MM.1S (cell line): ENCODE data around the gene INTS11.
A peak's percentile ranks its signal among the peaks of the same experiment; 100 is the strongest.

Source experiments
- DNase-seq: peaks from one replicate; pipeline ENCODE4 v3.0.0-alpha.2; 2015
- H2AFZ ChIP-seq: fragments of 300-600 bp; sonication (generic); 2 replicates; pipeline ENCODE4 v1.6.0; 2016; ENCODE audit warnings: antibody characterized with exemption, low read length
- H3F3A ChIP-seq: fragments of 300-600 bp; sonication (generic); 2 replicates; pipeline ENCODE4 v1.6.1; 2016; ENCODE audit warnings: mild to moderate bottlenecking, antibody characterized with exemption, low read length, moderate library complexity, mixed read lengths; ENCODE audit not compliant: insufficient read depth
- H3K27ac ChIP-seq: fragments of 300-600 bp; sonication (generic); 2 replicates; pipeline ENCODE4 v1.5.1; 2016; ENCODE audit warnings: mild to moderate bottlenecking, low read length
- H3K27me3 ChIP-seq: fragments of 300-600 bp; sonication (generic); replicated peaks from 2 replicates; pipeline ENCODE4 v1.6.0; 2016; ENCODE audit warnings: low read length; ENCODE audit not compliant: insufficient read depth
- H3K36me3 ChIP-seq: fragments of 300-600 bp; sonication (generic); replicated peaks from 2 replicates; pipeline ENCODE4 v1.6.1; 2016; ENCODE audit warnings: mild to moderate bottlenecking, low read length, mixed read lengths; ENCODE audit not compliant: insufficient read depth
- H3K4me1 ChIP-seq: fragments of 300-600 bp; sonication (generic); 2 replicates; pipeline ENCODE4 v1.6.1; 2016; ENCODE audit warnings: low read length, mixed read lengths
- H3K4me2 ChIP-seq: fragments of 300-600 bp; sonication (generic); 2 replicates; pipeline ENCODE4 v1.6.0; 2016; ENCODE audit warnings: low read depth, low read length
- H3K4me3 ChIP-seq: fragments of 300-600 bp; sonication (generic); 2 replicates; pipeline ENCODE4 v1.5.1; 2016; ENCODE audit warnings: low read length, mixed read lengths
- H3K79me2 ChIP-seq: fragments of 300-600 bp; sonication (generic); 2 replicates; pipeline ENCODE4 v1.6.1; 2016; ENCODE audit warnings: mixed run types, low read length, mixed read lengths
- H3K9ac ChIP-seq: fragments of 300-600 bp; sonication (generic); 2 replicates; pipeline ENCODE4 v1.6.1; 2016; ENCODE audit warnings: low read length, mixed read lengths
- H3K9me2 ChIP-seq: fragments of 300-600 bp; sonication (generic); replicated peaks from 2 replicates; pipeline ENCODE4 v1.6.1; 2016; ENCODE audit warnings: mild to moderate bottlenecking, low read length, mixed read lengths; ENCODE audit not compliant: insufficient read depth
- H3K9me3 ChIP-seq: fragments of 300-600 bp; sonication (generic); replicated peaks from 2 replicates; pipeline ENCODE4 v1.6.1; 2016; ENCODE audit warnings: mild to moderate bottlenecking, low read length, mixed read lengths; ENCODE audit not compliant: insufficient read depth
- H4K20me1 ChIP-seq: fragments of 300-600 bp; sonication (generic); 2 replicates; pipeline ENCODE4 v1.6.1; 2016; ENCODE audit warnings: mild to moderate bottlenecking, low read length, moderate library complexity, mixed read lengths; ENCODE audit not compliant: insufficient read depth
- CTCF ChIP-seq: fragments of 300-600 bp; sonication (generic); IDR thresholded peaks from 2 replicates; pipeline ENCODE4 v1.5.1; 2016; ENCODE audit warnings: antibody characterized with exemption, low read length, mixed read lengths
- EZH2 ChIP-seq: fragments of 300-600 bp; sonication (generic); optimal IDR thresholded peaks from 2 replicates; pipeline ENCODE3; 2017; ENCODE audit warnings: low read depth, mild to moderate bottlenecking, antibody characterized with exemption, low read length, mixed read lengths
- EZH2phosphoT487 ChIP-seq: fragments of 300-600 bp; sonication (generic); IDR thresholded peaks from 2 replicates; pipeline ENCODE4 v1.6.1; 2018; ENCODE audit warnings: antibody characterized with exemption, low read length

INTS11 gene

DNA sequence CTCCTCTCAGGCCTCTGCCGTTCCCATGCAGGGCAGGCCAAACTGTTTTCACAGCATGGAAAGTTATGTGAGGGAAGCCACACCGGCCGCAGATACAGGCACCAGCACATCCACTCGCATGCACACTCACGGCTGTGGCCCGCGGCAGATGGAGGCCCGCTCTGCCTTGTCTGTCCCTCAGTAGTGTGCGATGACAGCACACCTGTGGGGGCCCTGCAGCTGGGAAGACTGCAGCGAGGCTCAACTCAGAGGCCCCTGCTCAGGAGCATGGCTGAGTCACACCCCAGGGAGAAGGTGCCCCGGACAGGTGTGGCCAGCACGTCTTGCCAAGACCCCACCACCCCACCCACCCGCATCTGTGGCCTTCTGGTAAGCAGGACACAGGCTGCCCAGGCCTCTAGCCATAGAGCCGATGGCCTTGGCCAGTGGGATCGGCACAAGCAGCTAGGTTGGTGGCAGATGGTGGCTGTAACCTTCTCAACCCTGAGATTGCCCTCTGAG, 49.5 kb downstream of the INTS11 start:
- TF ChIP-seq EZH2phosphoT487 (no peak), CTCF (no peak), EZH2 (no peak)
- H3K27ac ChIP-seq, result no peak overlapping the region
- peak overlapping the region; percentile 100; the same call in 1 of the 2 replicates for H3K4me2 ChIP-seq

GRCh38 chr1:1274299-1274930, 50.0 kb downstream of the INTS11 start:
- H2AFZ ChIP-seq, result peak overlapping the region; percentile 92

More for the DNA sequence above, 49.5 kb downstream of the INTS11 start:
- DNase-seq, result no peak
- Histone ChIP-seq H3F3A (no peaks in the 10 kb centered on the region), H3K4me1 (peaks cover 10% of the 10 kb centered on the region), H3K4me3 (no peak overlapping the region), H3K9me3 (no peaks in the 10 kb centered on the region), H4K20me1 (no peaks in the 10 kb centered on the region; the same call in 1 of the 2 replicates), H2AFZ (no peak overlapping the region), H3K9ac (no peak overlapping the region), H3K79me2 (peaks cover 34% of the 10 kb centered on the region), H3K36me3 (no peaks in the 10 kb centered on the region), H3K27me3 (peaks cover 4% of the 10 kb centered on the region), H3K9me2 (no peaks in the 10 kb centered on the region)

DNA sequence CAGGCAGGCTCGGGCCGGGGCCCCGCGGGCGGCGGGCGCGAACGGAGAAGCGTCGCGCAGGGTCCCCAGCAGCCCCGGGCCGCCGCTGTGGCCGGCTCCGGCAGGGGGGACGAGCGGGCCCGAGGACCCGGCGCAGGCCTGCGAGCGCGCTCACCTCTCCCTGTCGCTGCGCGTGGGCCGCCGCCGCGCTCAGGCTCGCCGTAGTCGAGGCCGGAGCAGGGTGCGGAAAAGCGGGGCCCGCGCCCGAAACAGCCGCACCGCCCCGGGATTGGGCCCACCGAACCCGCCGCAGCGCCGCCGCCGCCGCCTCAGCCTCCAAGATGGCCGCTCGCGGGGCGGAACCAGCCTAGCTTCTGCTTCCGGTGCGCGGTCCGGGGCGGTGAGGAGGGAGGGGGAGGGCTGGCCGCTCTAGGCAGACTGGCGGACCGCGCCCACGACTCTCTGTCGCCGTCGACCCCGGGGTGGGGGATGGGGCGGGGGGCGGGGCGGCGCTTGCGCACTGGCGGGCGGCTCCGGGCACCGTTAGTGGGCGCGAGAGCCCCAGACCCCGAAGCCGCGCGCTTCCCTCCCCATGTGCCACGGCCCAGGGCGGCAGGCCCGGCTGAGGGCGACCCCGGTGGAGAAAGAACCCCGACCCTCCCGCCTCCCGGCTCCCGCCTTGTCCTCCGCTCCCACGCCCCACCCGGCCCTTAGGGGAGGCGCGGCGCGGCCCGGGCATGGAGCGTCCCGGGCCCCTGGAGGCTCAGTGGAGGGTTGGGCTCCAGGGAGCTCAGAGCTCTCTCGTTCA, 50.8 kb downstream of the INTS11 start, which contains the start of gene UBE2J2:
Gene UBE2J2 (minus strand): TSS at position 343 of the 787 bp plus-strand sequence. CDS start 5,862 bp downstream, outside the sequence.
- Histone ChIP-seq H3K27ac (no peak within 1 kb of the TSS), H3K27me3 (no peaks in the 10 kb centered on the region; the same call in 1 of the 2 replicates), H3K4me3 (peak within 1 kb of the TSS; percentile 97), H3K4me1 (peaks cover 10% of the 10 kb centered on the region), H3K9me2 (no peaks in the 10 kb centered on the region), H3K4me2 (peak within 1 kb of the TSS; percentile 100), H4K20me1 (no peaks in the 10 kb centered on the region; the same call in 1 of the 2 replicates), H3K79me2 (peaks cover 42% of the 10 kb centered on the region), H3F3A (no peaks in the 10 kb centered on the region), H3K9me3 (no peaks in the 10 kb centered on the region), H3K9ac (peak within 1 kb of the TSS; percentile 85), H2AFZ (peak within 1 kb of the TSS; percentile 92), H3K36me3 (no peaks in the 10 kb centered on the region)
- DNase-seq, result peak; percentile 89
- TF ChIP-seq EZH2phosphoT487, result no peak
- no peak for TF ChIP-seq EZH2
- TF ChIP-seq CTCF, result no peak

More at GRCh38 chr1:1274299-1274930, 50.0 kb downstream of the INTS11 start:
- Histone ChIP-seq H3K27me3 (no peaks in the 10 kb centered on the region; the same call in 1 of the 2 replicates), H4K20me1 (no peaks in the 10 kb centered on the region; the same call in 1 of the 2 replicates), H3K9me3 (no peaks in the 10 kb centered on the region), H3K4me2 (peak overlapping the region; percentile 100), H3K9ac (peak overlapping the region; percentile 60), H3K79me2 (peaks cover 40% of the 10 kb centered on the region), H3K4me3 (peak overlapping the region; percentile 97), H3K36me3 (no peaks in the 10 kb centered on the region), H3K9me2 (no peaks in the 10 kb centered on the region), H3K4me1 (peaks cover 10% of the 10 kb centered on the region), H3K27ac (no peak overlapping the region), H3F3A (no peaks in the 10 kb centered on the region)
- DNase-seq, result no peak
- TF ChIP-seq EZH2phosphoT487 (no peak), CTCF (no peak), EZH2 (no peak)
